HepG2 (cell line): Measurements from ENCODE around the gene RPF1. TPM values are rescaled to one million over a fixed set of nuclear protein-coding genes. Genes with fewer than 3 reads are reported as not detected.

Experiments
- ATF7 ChIP-seq, 2 experiments: fragments of 450-650 bp in 1 of 2; sonication (generic) in 1 of 2; formaldehyde crosslinking in 1 of 2; IDR thresholded peaks; 2 replicates each; pipeline versions ENCODE4 v1.4.0 to v1.6.1; 2016 to 2020; ENCODE audit warnings: antibody characterized with exemption in 1 of 2, mild to moderate bottlenecking in 1 of 2, missing genetic modification reagents in 1 of 2
- CREBL2 ChIP-seq: sonication (generic); formaldehyde crosslinking; IDR thresholded peaks from 2 replicates; pipeline ENCODE4 v1.8.1; 2023; ENCODE audit warnings: missing genetic modification reagents, mild to moderate bottlenecking, borderline replicate concordance
- HMGXB3 ChIP-seq: sonication (generic); formaldehyde crosslinking; IDR thresholded peaks from 2 replicates; pipeline ENCODE4 v1.4.0; 2020; ENCODE audit warnings: missing genetic modification reagents, borderline replicate concordance
- MXI1 ChIP-seq: IDR thresholded peaks from 3 replicates; pipeline ENCODE4 v1.6.1; 2012; ENCODE audit warnings: low read depth, low read length, inconsistent platforms, borderline replicate concordance
- NFAT5 ChIP-seq: sonication (generic); formaldehyde crosslinking; IDR thresholded peaks from 2 replicates; pipeline ENCODE4 v1.4.0; 2020; ENCODE audit warnings: missing genetic modification reagents
- NFIC ChIP-seq: IDR thresholded peaks from 2 replicates; pipeline ENCODE4 v1.6.1; 2012; ENCODE audit warnings: mild to moderate bottlenecking, low read length, inconsistent platforms
- RORA ChIP-seq: sonication (generic); formaldehyde crosslinking; IDR thresholded peaks from 2 replicates; pipeline ENCODE4 v1.5.0; 2020; ENCODE audit warnings: mild to moderate bottlenecking, missing genetic modification reagents, moderate library complexity
- TIGD3 ChIP-seq: sonication (generic); formaldehyde crosslinking; IDR thresholded peaks from 2 replicates; pipeline ENCODE4 v1.5.1; 2020; ENCODE audit warnings: mild to moderate bottlenecking, missing genetic modification reagents, borderline replicate concordance
- ZKSCAN8 ChIP-seq: IDR thresholded peaks from 2 replicates; pipeline ENCODE4 v1.6.1; 2016; ENCODE audit warnings: borderline replicate concordance, missing genetic modification reagents, missing compliant biosample characterization
- ZNF232 ChIP-seq: sonication (generic); formaldehyde crosslinking; IDR thresholded peaks from 2 replicates; pipeline ENCODE4 v1.4.0; 2020; ENCODE audit warnings: missing genetic modification reagents, borderline replicate concordance
- ZNF367 ChIP-seq: sonication (generic); formaldehyde crosslinking; IDR thresholded peaks from 2 replicates; pipeline ENCODE4 v1.4.0; 2020; ENCODE audit warnings: missing genetic modification reagents, borderline replicate concordance
- ZNF501 ChIP-seq: sonication (generic); formaldehyde crosslinking; IDR thresholded peaks from 2 replicates; pipeline ENCODE4 v1.5.1; 2020; ENCODE audit warnings: mild to moderate bottlenecking, moderate library complexity, missing genetic modification reagents
- ZNF563 ChIP-seq: sonication (generic); formaldehyde crosslinking; IDR thresholded peaks from 2 replicates; pipeline ENCODE4 v1.8.0; 2022; ENCODE audit warnings: mild to moderate bottlenecking, moderate library complexity, missing genetic modification reagents
- ZNF788 ChIP-seq: sonication (generic); formaldehyde crosslinking; IDR thresholded peaks from 2 replicates; pipeline ENCODE4 v1.5.0; 2020; ENCODE audit warnings: mild to moderate bottlenecking, missing genetic modification reagents, borderline replicate concordance
- polyA plus RNA-seq, 8 experiments: library from polyadenylated mRNA; depleted of rRNA in 3 of 8; stranded (reverse) in 7 of 8; unstranded in 1 of 8; fragments of >200 nt; fragmentation: Illumina TruSeq in 4 of 8; extraction: Trizol in 4 of 8; gene quantifications; 2 replicates each; pipeline versions ENCODE4 v1.2.1 to v1.2.3, GENCODE V29; 2011 to 2016; ENCODE audit warnings: low read depth in 4 of 8, missing spikeins in 1 of 8, mixed read lengths in 1 of 8; ENCODE audit not compliant: insufficient read depth in 1 of 8
- total RNA-seq, 5 experiments: library from RNA; depleted of rRNA; stranded (reverse); fragments of >200 nt; fragmentation: Illumina TruSeq; extraction: Trizol; gene quantifications; 2 replicates each; pipeline ENCODE4 v1.2.3, GENCODE V29; 2016; ENCODE audit warnings: low read depth in 1 of 5
- TF ChIP-seq, protein P1 (sequence below): sonication (generic); formaldehyde crosslinking; IDR thresholded peaks from 2 replicates; pipeline ENCODE4 v1.4.0; 2020; ENCODE audit warnings: mild to moderate bottlenecking, missing genetic modification reagents

The RPF1 gene
- total and polyA plus RNA-seq, 2 of the 13 experiments (the other 11 are each of a cell fraction or from before 2014, with no cell fraction given) = 23.0 to 39.0 TPM

DNA sequence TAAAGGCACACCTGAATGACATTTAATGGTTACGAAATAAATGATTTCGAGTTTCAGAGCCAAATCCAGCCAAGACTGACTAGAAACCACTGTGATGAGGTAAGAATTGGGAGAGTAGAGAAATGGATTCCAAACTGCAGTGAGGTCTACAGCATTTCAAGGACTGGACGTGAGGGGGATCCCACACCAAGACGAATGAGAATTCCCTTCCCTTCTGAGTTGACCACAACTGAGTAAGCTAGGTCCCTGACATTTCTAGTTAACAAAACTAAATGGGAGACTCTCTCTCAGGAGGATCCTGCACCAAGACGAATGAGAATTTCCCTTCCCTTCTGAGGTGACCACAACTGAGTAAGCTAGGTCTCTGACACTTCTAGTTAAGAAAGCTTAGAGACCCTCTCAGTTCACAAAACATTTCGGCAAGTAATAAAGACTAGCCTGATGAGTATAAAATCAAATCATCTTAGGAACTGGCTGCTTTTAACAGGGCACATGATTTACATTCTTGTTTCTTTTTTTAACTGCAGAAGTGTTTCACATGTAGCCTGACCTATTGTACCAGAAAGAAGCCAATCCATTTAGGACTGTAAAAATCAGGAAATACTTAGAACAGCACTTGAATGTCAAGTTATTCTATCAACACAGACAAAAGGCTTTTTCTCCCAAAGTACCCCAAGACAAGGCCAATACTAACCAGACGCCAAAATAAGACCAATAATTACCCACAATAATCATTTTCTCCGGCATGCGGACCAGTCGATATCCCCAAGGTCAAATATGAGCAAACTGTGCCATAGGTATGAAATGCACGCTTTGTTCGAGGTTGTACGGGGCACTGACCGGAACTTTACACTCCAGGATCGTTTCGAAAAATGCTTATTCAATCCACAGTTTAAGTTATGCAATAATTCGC is 25.8 kb downstream of the RPF1 start (continued):
- TF ChIP-seq HMGXB3 (CRISPR knock-in tag) = no peak
- 0 out of 2 replicates have a peak, but pooled peaks have one; percentile 20 for TF ChIP-seq NFIC
- no peak for TF ChIP-seq NFAT5 (CRISPR knock-in tag)
- TF ChIP-seq ATF7 (IDR thresholded peaks at IDR 0.05) = no peak
- no peak for TF ChIP-seq ATF7 (CRISPR knock-in tag; IDR thresholded peaks at IDR 0.05)
- TF ChIP-seq RORA (CRISPR knock-in tag) = no peak
- TF ChIP-seq CREBL2 (CRISPR knock-in tag) = no peak
- TF ChIP-seq, protein P1, sequence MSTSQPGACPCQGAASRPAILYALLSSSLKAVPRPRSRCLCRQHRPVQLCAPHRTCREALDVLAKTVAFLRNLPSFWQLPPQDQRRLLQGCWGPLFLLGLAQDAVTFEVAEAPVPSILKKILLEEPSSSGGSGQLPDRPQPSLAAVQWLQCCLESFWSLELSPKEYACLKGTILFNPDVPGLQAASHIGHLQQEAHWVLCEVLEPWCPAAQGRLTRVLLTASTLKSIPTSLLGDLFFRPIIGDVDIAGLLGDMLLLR (CRISPR knock-in tag) = no peak
- TF ChIP-seq ZNF501 = no peak
- TF ChIP-seq ZNF563 (CRISPR knock-in tag) = no peak
- TF ChIP-seq ZKSCAN8 (CRISPR knock-in tag) = peak; percentile 40; the same call in 1 of the 2 replicates
- no peak for TF ChIP-seq MXI1
- TF ChIP-seq TIGD3 (CRISPR knock-in tag) = no peak; the same call in 1 of the 2 replicates
- no peak for TF ChIP-seq ZNF367 (CRISPR knock-in tag)
- TF ChIP-seq ZNF788 (CRISPR knock-in tag) = no peak
- TF ChIP-seq ZNF232 (CRISPR knock-in tag) = peak; percentile 48; the same call in 1 of the 2 replicates
